Heart left ventricle (tissue), 16 donors: Measurements from ENCODE around the gene CFAP100. TPM values are rescaled to one million over a fixed set of nuclear protein-coding genes. Genes with fewer than 3 reads are reported as not detected.

Experiments used
- ATAC-seq, 4 donors: fragments of 200-7000 bp; cut with Tn5 transposase; one replicate each; pipeline ENCODE4 v1.9.1; 2020 to 2022; ENCODE audit warnings: moderate library complexity in 4 of 4, mild to moderate bottlenecking in 3 of 4, moderate number of reproducible peaks in 1 of 4
- DNase-seq, 5 donors: peaks; one replicate each; pipeline ENCODE4 v3.0.0-alpha.2; 2020
- H3K27ac ChIP-seq, 12 donors: fragments of 200-600 bp; sonication (generic) in 4 of 12; one replicate each; pipeline versions ENCODE4 v1.5.0 to v1.8.0; 2016 to 2022; ENCODE audit warnings: mild to moderate bottlenecking in 2 of 12
- H3K27me3 ChIP-seq, 9 donors: fragments of 200-600 bp; sonication (generic) in 2 of 9; one replicate each; pipeline versions ENCODE4 v1.5.1 to v1.8.0; 2016 to 2022; ENCODE audit warnings: mild to moderate bottlenecking in 3 of 9
- H3K36me3 ChIP-seq, 9 donors: fragments of 200-600 bp; sonication (generic) in 2 of 9; one replicate each; pipeline versions ENCODE4 v1.5.0 to v1.8.0; 2018 to 2022; ENCODE audit warnings: mild to moderate bottlenecking in 2 of 9
- H3K4me1 ChIP-seq, 12 donors: fragments of 200-600 bp; sonication (generic) in 4 of 12; one replicate each; pipeline versions ENCODE4 v1.5.0 to v1.8.0; 2016 to 2022; ENCODE audit warnings: mild to moderate bottlenecking in 3 of 12
- H3K4me3 ChIP-seq, 12 donors: fragments of 200-600 bp; sonication (generic) in 4 of 12; one replicate each; pipeline versions ENCODE4 v1.5.0 to v1.8.0; 2017 to 2022; ENCODE audit warnings: mild to moderate bottlenecking in 9 of 12, moderate library complexity in 4 of 12
- H3K9me3 ChIP-seq, 12 donors: fragments of 200-600 bp; sonication (generic) in 4 of 12; one replicate each; pipeline versions ENCODE4 v1.5.0 to v1.8.0; 2016 to 2022; ENCODE audit warnings: mild to moderate bottlenecking in 1 of 12
- CTCF ChIP-seq, 12 donors: fragments of 200-600 bp; sonication (generic) in 4 of 12; IDR thresholded peaks; one replicate each; pipeline versions ENCODE4 v1.5.0 to v1.8.0; 2018 to 2022; ENCODE audit warnings: antibody characterized with exemption in 12 of 12, mild to moderate bottlenecking in 5 of 12
- POLR2A ChIP-seq, 2 donors: fragments of 450-650 bp; IDR thresholded peaks; one replicate each; pipeline ENCODE4 v1.6.1; 2017; ENCODE audit warnings: antibody characterized with exemption in 2 of 2, mild to moderate bottlenecking in 2 of 2, moderate library complexity in 2 of 2
- WGBS, 4 donors: extraction: QIAGEN DNeasy Blood & Tissue Kit in 2 of 4; methylation state at CpG; one replicate each; pipeline versions ENCODE4 v1.1.5 to v1.1.7; 2013 to 2018; 5-methylcytosine and 5-hydroxymethylcytosine counted together
- intact Hi-C, 10 donors: fragments of 100-400 bp; cut with DNase I; formaldehyde crosslinking; loops; one replicate each; pipeline versions ENCODE4 v1.11.1 to v1.14.2; 2022
- polyA plus RNA-seq, 2 donors: library from polyadenylated mRNA; stranded (reverse); fragments of 200-250 nt; gene quantifications; one replicate each; pipeline ENCODE4 v1.2.3, GENCODE V29; 2013
- total RNA-seq, 9 donors: library from RNA; depleted of rRNA in 2 of 9; stranded (reverse); fragments of >200 nt in 2 of 9; fragmentation: NEBNext Ultra II Directional in 3 of 9; extraction: Animal tissue kit (Norgen Biotek cat#: 25700) in 3 of 9; gene quantifications; one replicate each; pipeline versions ENCODE4 v1.1.0 to v1.2.4, GENCODE V29; 2016 to 2023
- donor health status: ischemic (EF 13 %, LVEDD 7.1; RV severe dilation, severe dysfunction).
- donor health status: healthy with polysubstance abuse.
- donor health status: DM: no; HTN: yes; CAD: no.
- donor health status: DM: no; HTN: no; CAD: no.
- donor health status: ischemic (EF 25% LVEDD 6.9; RV normal size, moderate dysfunction).
- donor health status: ischemic (EF 25% LVEDD 5.7; RV mildly dilated, moderate dysfunction).
- donor health status: healthy.
- donor health status: DM: yes; HTN: yes; CAD: no.
- donor health status: ischemic (EF 35%, LVEDD 5.7; RV mildly dilated, moderate dysfunction).
- donor health status: nonischemic (EF 11% LVEDD 7.7; RV severe dilation, severe dysfunction).
- donor health status: DM: yes; HTN: yes; CAD: no.
- donor health status: PGD.
- donor health status: ischemic (EF 29% LVEDD 5.4; RV normal size, mild dysfunction).
- donor health status: nonischemic (EF 23%, LVEDD 6.1; RV moderate dilation, normal function).

The CFAP100 gene
- total and polyA plus RNA-seq, 11 donors: not detected

DNA sequence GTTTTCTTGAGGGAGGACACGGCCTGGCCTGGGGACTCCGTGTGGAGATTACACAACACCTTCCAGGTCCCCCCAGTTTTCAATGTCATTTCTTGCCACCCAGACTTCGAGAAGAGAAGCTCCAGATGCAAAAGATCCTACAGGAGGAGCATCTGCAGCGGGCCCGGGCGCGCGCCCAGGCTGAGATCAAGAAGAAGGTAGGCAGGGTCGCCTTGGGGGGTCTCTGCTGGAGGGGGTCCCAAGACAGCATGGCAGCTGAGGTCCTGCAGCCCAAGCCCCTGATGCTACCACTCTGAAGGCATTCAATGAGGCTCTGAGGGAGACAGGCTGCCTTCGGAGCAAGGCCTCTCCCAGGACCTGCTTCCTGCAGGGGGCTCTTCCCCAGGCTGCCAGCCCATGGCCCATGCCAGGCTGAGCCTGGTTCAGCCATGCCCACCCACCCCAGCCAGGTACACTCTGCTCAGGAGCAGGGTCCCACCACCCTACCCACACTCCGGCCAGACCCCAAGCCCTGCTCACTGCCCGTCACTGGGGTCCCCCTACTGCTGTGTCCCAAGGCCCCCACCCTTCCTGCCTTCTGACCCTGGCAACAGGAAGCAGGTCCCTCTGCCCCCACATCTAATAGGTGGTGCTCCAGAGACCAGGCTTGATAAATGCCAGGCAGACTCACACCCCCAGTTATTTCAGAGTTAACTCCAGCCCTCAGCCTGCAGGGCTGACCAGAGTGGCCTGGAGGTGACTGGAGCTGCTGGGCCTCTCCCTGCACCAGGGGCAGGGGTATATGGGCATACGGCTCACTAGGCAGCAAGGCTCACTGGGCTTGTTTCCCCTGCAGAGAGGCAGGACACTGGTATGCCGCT lies 41.0 kb downstream of the CFAP100 start:
- no peak for ATAC-seq
- intact Hi-C loops: no loop called here

DNA sequence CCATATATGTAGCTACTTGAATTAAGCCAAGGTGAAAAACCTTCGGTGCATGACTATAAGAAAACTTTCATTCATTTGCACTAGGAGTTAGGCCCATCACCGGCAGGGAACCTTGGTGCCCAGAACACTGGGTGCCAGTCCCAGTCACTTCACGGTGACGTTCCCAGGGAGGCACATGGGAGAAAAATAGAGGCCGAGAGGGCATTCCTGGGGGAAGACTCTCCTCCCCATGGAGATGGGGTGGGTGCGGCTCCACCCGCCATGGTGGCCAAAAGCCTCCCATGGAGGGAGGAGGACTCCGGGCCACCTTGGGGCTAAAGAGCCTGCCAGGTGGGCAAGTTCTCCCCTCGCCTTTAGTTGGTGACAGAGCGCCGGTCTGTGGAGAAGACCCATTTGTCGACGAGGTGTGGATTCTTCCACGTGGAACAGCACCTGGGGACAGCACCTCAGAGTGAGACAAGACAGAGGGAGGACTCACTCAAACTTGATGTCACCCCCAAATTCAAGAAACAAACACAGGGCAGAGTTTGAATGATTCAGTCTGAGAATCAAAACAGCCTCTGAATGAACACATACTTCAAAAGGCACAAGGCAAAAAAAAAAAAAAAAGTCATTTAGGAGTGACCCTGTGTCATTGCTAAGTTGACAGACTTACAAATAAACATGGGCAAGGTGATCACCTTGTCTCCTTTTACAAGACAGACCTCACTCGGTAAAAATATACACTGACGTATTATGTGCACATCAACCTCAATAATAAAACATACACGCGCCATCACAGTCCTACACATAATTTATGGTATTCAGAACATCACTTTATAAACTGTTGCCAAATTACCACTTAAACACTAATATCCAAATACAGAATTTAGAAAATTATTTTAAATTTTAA lies 42.4 kb downstream of the CFAP100 start:
- no peak for ATAC-seq
- Histone ChIP-seq H3K27ac (no peak overlapping the region), H3K36me3 (peaks cover 0 to 64% (median 49%) of the 10 kb centered on the region in 9 donors), H3K4me1 (peaks cover 0 to 16% (median 5%) of the 10 kb centered on the region in 12 donors), H3K4me3 (no peak overlapping the region), H3K9me3 (no peaks in the 10 kb centered on the region), H3K27me3 (no peaks in the 10 kb centered on the region)
- no peak for TF ChIP-seq CTCF (IDR thresholded peaks at IDR 0.05)
- no peak for TF ChIP-seq POLR2A (IDR thresholded peaks at IDR 0.05)
- 92 to 96% (median 95%) methylated on average over 18 of the region's 18 CpGs for WGBS, 4 donors
- intact Hi-C loops: no loop called here
- DNase-seq: no peak

More for the DNA sequence above, 41.0 kb downstream of the CFAP100 start:
- Histone ChIP-seq H3K27me3 (no peaks in the 10 kb centered on the region), H3K4me1 (peaks cover 0 to 12% (median 4%) of the 10 kb centered on the region in 12 donors), H3K4me3 (no peak overlapping the region), H3K9me3 (peaks cover 0 to 11% (median 1%) of the 10 kb centered on the region in 12 donors), H3K27ac (no peak overlapping the region), H3K36me3 (peaks cover 0 to 55% (median 44%) of the 10 kb centered on the region in 9 donors)
- DNase-seq: peak in 1 of 5 donors; percentile 2
- 92 to 98% (median 96%) methylated on average over 14 of the region's 14 CpGs for WGBS, 4 donors
- TF ChIP-seq CTCF (IDR thresholded peaks at IDR 0.05) (no peak), POLR2A (IDR thresholded peaks at IDR 0.05) (no peak)

GRCh38 chr3:126438186-126438585 lies 43.5 kb downstream of the CFAP100 start:
- no peak overlapping the region for H3K27ac ChIP-seq
- no peak for TF ChIP-seq POLR2A (IDR thresholded peaks at IDR 0.05)
- TF ChIP-seq CTCF (IDR thresholded peaks at IDR 0.05): no peak
- peaks cover 0 to 72% (median 49%) of the 10 kb centered on the region in 9 donors for H3K36me3 ChIP-seq

GRCh38 chr3:126438746-126439145 lies 44.0 kb downstream of the CFAP100 start:
- Histone ChIP-seq H3K4me1 (peaks cover 0 to 12% (median 4%) of the 10 kb centered on the region in 12 donors), H3K27ac (no peak overlapping the region), H3K36me3 (peaks cover 0 to 73% (median 52%) of the 10 kb centered on the region in 9 donors), H3K9me3 (no peaks in the 10 kb centered on the region), H3K4me3 (no peak overlapping the region), H3K27me3 (no peaks in the 10 kb centered on the region)
- peak in 1 of 5 donors; percentile 1 for DNase-seq
- no peak for ATAC-seq
- TF ChIP-seq CTCF (IDR thresholded peaks at IDR 0.05) (no peak), POLR2A (IDR thresholded peaks at IDR 0.05) (no peak)
- intact Hi-C loops: no loop called here
- 92 to 95% (median 95%) methylated on average over 10 of the region's 10 CpGs for WGBS, 4 donors

More at GRCh38 chr3:126438186-126438585, 43.5 kb downstream of the CFAP100 start:
- H3K27me3 ChIP-seq: no peaks in the 10 kb centered on the region
- H3K4me1 ChIP-seq: peaks cover 0 to 16% (median 6%) of the 10 kb centered on the region in 12 donors
- intact Hi-C loops: no loop called here
- ATAC-seq: no peak
- WGBS, 4 donors: 86 to 93% (median 89%) methylated on average over 8 of the region's 8 CpGs
- H3K4me3 ChIP-seq: no peak overlapping the region
- no peaks in the 10 kb centered on the region for H3K9me3 ChIP-seq
- peak in 1 of 5 donors; percentile 3 for DNase-seq
